ENCODE data around the gene FAM20B.
"Not testable (repeated sequence)": the region's sequence is repeated elsewhere in the genome, so short reads cannot be mapped to it uniquely, and the experiment has no call there.

Gene FAM20B

DNA sequence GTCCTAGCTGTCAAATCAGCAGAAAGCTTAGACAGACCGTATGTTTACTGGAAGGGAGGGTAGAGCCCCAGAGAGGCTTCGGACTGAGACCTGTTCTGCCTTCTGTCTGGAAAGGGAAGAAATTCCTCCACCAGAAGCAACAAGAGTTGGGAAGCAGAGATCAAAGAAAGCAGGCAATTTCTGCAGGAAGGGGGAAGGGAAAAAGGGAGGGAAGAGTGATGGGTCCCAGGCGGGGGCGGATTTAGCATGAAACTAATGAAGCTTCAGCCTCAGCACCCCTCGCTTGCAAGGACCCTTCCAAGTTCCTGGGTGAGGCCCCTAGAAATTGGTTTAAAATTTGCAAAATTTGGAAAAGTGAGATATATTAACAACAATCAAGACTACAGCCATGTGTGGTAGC lies 26.6 kb upstream of the FAM20B start:
- H3K27me3 ChIP-seq (ENCODE audit: insufficient read depth, low read length, poor library complexity, severe bottlenecking) = no peaks in the 10 kb centered on the region
- H3K4me2 ChIP-seq (ENCODE audit: low read depth, low read length, poor library complexity, severe bottlenecking) = no peak overlapping the region
- H2AFZ ChIP-seq (ENCODE audit: low read length) = no peak overlapping the region
- no peaks in the 10 kb centered on the region for H3K79me2 ChIP-seq (ENCODE audit: insufficient read depth, low read length)
- no peak overlapping the region for H3K4me3 ChIP-seq (ENCODE audit: low read length, poor library complexity, severe bottlenecking)
- H3K9me3 ChIP-seq (ENCODE audit: insufficient read depth, low read depth, low read length) = no peaks in the 10 kb centered on the region; the same call in 1 of the 2 replicates
- no peaks in the 10 kb centered on the region for H3F3A ChIP-seq (ENCODE audit: low read depth)
- H3K9me2 ChIP-seq (replicated peaks; ENCODE audit: low read depth, low read length) = no peaks in the 10 kb centered on the region
- TF ChIP-seq, protein P1, sequence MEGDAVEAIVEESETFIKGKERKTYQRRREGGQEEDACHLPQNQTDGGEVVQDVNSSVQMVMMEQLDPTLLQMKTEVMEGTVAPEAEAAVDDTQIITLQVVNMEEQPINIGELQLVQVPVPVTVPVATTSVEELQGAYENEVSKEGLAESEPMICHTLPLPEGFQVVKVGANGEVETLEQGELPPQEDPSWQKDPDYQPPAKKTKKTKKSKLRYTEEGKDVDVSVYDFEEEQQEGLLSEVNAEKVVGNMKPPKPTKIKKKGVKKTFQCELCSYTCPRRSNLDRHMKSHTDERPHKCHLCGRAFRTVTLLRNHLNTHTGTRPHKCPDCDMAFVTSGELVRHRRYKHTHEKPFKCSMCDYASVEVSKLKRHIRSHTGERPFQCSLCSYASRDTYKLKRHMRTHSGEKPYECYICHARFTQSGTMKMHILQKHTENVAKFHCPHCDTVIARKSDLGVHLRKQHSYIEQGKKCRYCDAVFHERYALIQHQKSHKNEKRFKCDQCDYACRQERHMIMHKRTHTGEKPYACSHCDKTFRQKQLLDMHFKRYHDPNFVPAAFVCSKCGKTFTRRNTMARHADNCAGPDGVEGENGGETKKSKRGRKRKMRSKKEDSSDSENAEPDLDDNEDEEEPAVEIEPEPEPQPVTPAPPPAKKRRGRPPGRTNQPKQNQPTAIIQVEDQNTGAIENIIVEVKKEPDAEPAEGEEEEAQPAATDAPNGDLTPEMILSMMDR (conservative IDR thresholded peaks at IDR 0.05; ENCODE audit: low read length) = no peak
- TF ChIP-seq EZH2phosphoT487 (IDR thresholded peaks at IDR 0.05; ENCODE audit: borderline replicate concordance) = no peak
- H3K36me3 ChIP-seq (ENCODE audit: insufficient read depth, low read length) = no peaks in the 10 kb centered on the region
- no peaks in the 10 kb centered on the region for H4K20me1 ChIP-seq (ENCODE audit: insufficient read depth, low read length, poor library complexity, severe bottlenecking)
- no peak overlapping the region for H3K9ac ChIP-seq (ENCODE audit: low read depth, low read length, poor library complexity, severe bottlenecking)
- peaks cover 3% of the 10 kb centered on the region for H3K4me1 ChIP-seq (ENCODE audit: insufficient read depth, low read length, poor library complexity, severe bottlenecking)

DNA sequence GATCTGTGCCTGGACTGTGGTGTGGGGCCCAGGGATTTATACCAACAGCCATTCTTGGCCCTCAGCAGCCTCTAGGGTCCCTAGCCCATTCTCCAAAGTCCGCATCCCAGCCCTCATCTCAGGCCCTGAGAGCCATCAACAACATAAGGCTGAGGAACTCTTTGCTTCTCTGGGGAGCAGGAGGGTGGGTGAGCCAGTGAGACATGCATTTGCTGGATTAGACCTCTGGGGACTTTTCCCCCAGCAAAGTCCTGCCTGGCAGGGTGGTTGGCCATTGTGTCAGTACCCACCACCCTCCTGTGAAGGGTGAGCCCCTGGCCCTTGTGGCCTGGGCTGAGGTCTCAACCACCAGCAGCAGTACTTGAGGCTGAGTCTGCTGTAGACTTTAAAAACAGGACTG lies 24.2 kb upstream of the FAM20B start:
- Histone ChIP-seq H3K27me3 (ENCODE audit: insufficient read depth, low read length, poor library complexity, severe bottlenecking) (no peaks in the 10 kb centered on the region), H2AFZ (ENCODE audit: low read length) (no peak overlapping the region), H3K4me3 (ENCODE audit: low read length, poor library complexity, severe bottlenecking) (no peak overlapping the region), H3K79me2 (ENCODE audit: insufficient read depth, low read length) (no peaks in the 10 kb centered on the region), H3F3A (ENCODE audit: low read depth) (no peaks in the 10 kb centered on the region), H4K20me1 (ENCODE audit: insufficient read depth, low read length, poor library complexity, severe bottlenecking) (no peaks in the 10 kb centered on the region), H3K4me1 (ENCODE audit: insufficient read depth, low read length, poor library complexity, severe bottlenecking) (peaks cover 3% of the 10 kb centered on the region), H3K36me3 (ENCODE audit: insufficient read depth, low read length) (no peaks in the 10 kb centered on the region), H3K4me2 (ENCODE audit: low read depth, low read length, poor library complexity, severe bottlenecking) (no peak overlapping the region), H3K9me3 (ENCODE audit: insufficient read depth, low read depth, low read length) (no peaks in the 10 kb centered on the region), H3K9ac (ENCODE audit: low read depth, low read length, poor library complexity, severe bottlenecking) (no peak overlapping the region), H3K9me2 (replicated peaks; ENCODE audit: low read depth, low read length) (no peaks in the 10 kb centered on the region)
- TF ChIP-seq, protein P1 (conservative IDR thresholded peaks at IDR 0.05; ENCODE audit: low read length) = no peak
- TF ChIP-seq EZH2phosphoT487 (IDR thresholded peaks at IDR 0.05; ENCODE audit: borderline replicate concordance) = no peak

DNA sequence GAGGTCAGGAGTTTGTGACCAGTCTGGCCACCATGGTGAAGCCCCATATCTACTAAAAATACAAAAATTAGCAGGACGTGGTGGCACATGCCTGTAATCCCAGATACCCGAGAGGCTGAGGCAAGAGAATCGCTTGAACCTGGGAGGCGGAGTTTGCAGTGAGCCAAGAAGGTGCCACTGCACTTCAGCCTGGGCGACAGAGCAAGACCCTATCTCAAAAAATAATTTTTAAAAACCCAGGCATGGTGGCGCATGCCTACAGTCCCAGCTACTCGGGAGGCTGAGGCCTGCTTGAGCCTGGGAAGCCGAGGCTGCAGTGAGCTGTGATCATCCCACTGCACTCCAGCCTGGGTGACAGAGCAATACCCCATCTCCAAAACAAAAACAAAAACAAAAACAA lies 23.6 kb upstream of the FAM20B start:
- Histone ChIP-seq H2AFZ (ENCODE audit: low read length) (peak overlapping the region; percentile 93), H3K4me2 (ENCODE audit: low read depth, low read length, poor library complexity, severe bottlenecking) (peak overlapping the region; percentile 49)

DNA sequence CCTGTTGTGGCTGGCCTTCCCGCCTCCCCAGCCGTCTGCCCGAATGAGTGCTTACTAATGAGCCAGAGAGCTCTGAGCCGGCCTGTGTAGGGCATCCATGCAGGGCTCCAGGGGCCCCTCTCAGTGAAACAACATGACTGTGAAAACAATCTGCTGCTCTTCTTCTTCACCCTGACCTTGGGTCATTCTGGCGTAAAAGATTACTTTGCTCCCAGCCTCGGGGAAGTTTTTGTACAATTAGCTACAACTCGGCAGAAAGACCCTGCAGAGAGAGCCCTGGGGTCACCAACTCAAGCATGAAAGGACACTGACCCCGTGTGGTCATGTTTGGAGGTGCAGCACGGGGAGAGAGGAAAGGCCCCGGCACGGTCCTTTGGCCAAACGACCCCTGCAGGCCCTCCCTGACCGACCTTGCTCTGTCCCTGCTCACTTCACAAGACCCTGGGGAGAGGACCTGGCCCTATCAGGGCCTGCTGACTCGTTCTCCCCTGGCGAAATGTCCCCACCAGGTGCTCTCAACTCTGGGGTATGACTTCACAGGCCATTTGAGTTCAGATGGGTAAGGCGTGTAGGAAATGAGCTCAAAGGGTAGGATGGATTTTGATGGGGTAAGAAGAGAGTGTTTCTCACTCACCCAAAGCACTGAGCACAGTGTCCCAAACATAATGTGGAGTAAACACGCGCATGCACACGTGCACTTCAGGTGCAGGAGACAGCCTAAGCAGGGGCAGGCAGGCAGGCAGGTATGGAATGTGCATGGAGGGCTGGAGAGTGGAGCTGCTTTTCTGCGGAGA lies 22.9 kb upstream of the FAM20B start:
- peak overlapping the region; percentile 33 for H3K9ac ChIP-seq (ENCODE audit: low read depth, low read length, poor library complexity, severe bottlenecking)
- no peaks in the 10 kb centered on the region for H3F3A ChIP-seq (ENCODE audit: low read depth)
- H2AFZ ChIP-seq (ENCODE audit: low read length) = peak overlapping the region; percentile 93
- H3K36me3 ChIP-seq (ENCODE audit: insufficient read depth, low read length) = no peaks in the 10 kb centered on the region
- H3K4me1 ChIP-seq (ENCODE audit: insufficient read depth, low read length, poor library complexity, severe bottlenecking) = peaks cover 3% of the 10 kb centered on the region
- peak overlapping the region; percentile 27 for H3K4me3 ChIP-seq (ENCODE audit: low read length, poor library complexity, severe bottlenecking)
- H3K27me3 ChIP-seq (ENCODE audit: insufficient read depth, low read length, poor library complexity, severe bottlenecking) = no peaks in the 10 kb centered on the region
- no peaks in the 10 kb centered on the region for H3K79me2 ChIP-seq (ENCODE audit: insufficient read depth, low read length)
- H4K20me1 ChIP-seq (ENCODE audit: insufficient read depth, low read length, poor library complexity, severe bottlenecking) = no peaks in the 10 kb centered on the region
- no peaks in the 10 kb centered on the region for H3K9me2 ChIP-seq (replicated peaks; ENCODE audit: low read depth, low read length)
- TF ChIP-seq EZH2phosphoT487 (IDR thresholded peaks at IDR 0.05; ENCODE audit: borderline replicate concordance) = no peak
- TF ChIP-seq, protein P1 (conservative IDR thresholded peaks at IDR 0.05; ENCODE audit: low read length) = peak; percentile 98
- H3K4me2 ChIP-seq (ENCODE audit: low read depth, low read length, poor library complexity, severe bottlenecking) = peak overlapping the region; percentile 49
- no peaks in the 10 kb centered on the region for H3K9me3 ChIP-seq (ENCODE audit: insufficient read depth, low read depth, low read length)

More for the DNA sequence above, 23.6 kb upstream of the FAM20B start:
- not testable (repeated sequence) for H3K79me2 ChIP-seq (ENCODE audit: insufficient read depth, low read length); H3K9ac ChIP-seq (ENCODE audit: low read depth, low read length, poor library complexity, severe bottlenecking); H3K9me2 ChIP-seq (replicated peaks; ENCODE audit: low read depth, low read length); H3K27me3 ChIP-seq (ENCODE audit: insufficient read depth, low read length, poor library complexity, severe bottlenecking); H4K20me1 ChIP-seq (ENCODE audit: insufficient read depth, low read length, poor library complexity, severe bottlenecking); H3K4me3 ChIP-seq (ENCODE audit: low read length, poor library complexity, severe bottlenecking); H3K9me3 ChIP-seq (ENCODE audit: insufficient read depth, low read depth, low read length); H3K4me1 ChIP-seq (ENCODE audit: insufficient read depth, low read length, poor library complexity, severe bottlenecking); H3K36me3 ChIP-seq (ENCODE audit: insufficient read depth, low read length); H3F3A ChIP-seq (ENCODE audit: low read depth)
